HepG2 (cell line): Measurements from ENCODE around the gene LNPK. TPM values are rescaled to one million over a fixed set of nuclear protein-coding genes. Genes with fewer than 3 reads are reported as not detected.
A peak's percentile ranks its signal among the peaks of the same experiment; 100 is the strongest.

Source experiments
- GATA4 ChIP-seq: sonication (generic); IDR thresholded peaks from 2 replicates; pipeline ENCODE4 v1.6.1; 2016; ENCODE audit warnings: antibody characterized with exemption, low read depth, borderline replicate concordance
- GZF1 ChIP-seq: sonication (generic); formaldehyde crosslinking; IDR thresholded peaks from 2 replicates; pipeline ENCODE4 v1.5.1; 2020; ENCODE audit warnings: mild to moderate bottlenecking, missing genetic modification reagents
- HIVEP1 ChIP-seq: sonication (generic); formaldehyde crosslinking; IDR thresholded peaks from 2 replicates; pipeline ENCODE4 v1.4.0; 2020; ENCODE audit warnings: mild to moderate bottlenecking, missing genetic modification reagents
- HOXD1 ChIP-seq: sonication (generic); formaldehyde crosslinking; IDR thresholded peaks from 2 replicates; pipeline ENCODE4 v1.5.0; 2020; ENCODE audit warnings: missing genetic modification reagents
- IKZF1 ChIP-seq: fragments of 450-650 bp; IDR thresholded peaks from 2 replicates; pipeline ENCODE4 v1.7.1; 2016
- KDM3A ChIP-seq: IDR thresholded peaks from 2 replicates; pipeline ENCODE4 v1.6.1; 2018; ENCODE audit warnings: low read depth, missing compliant biosample characterization
- MEF2D ChIP-seq: sonication (generic); formaldehyde crosslinking; IDR thresholded peaks from 2 replicates; pipeline ENCODE4 v1.5.1; 2020; ENCODE audit warnings: mild to moderate bottlenecking, missing genetic modification reagents
- TEAD3 ChIP-seq: optimal IDR thresholded peaks from 2 replicates; pipeline ENCODE3; 2016; ENCODE audit warnings: borderline replicate concordance
- ZBTB3 ChIP-seq: sonication (generic); formaldehyde crosslinking; IDR thresholded peaks from 2 replicates; pipeline ENCODE4 v1.4.0; 2020; ENCODE audit warnings: low read depth, mild to moderate bottlenecking, moderate library complexity, missing genetic modification reagents, borderline replicate concordance
- ZNF24 ChIP-seq: fragments of 450-650 bp; IDR thresholded peaks from 2 replicates; pipeline ENCODE4 v1.6.1; 2017; ENCODE audit warnings: antibody characterized with exemption, mild to moderate bottlenecking
- ZNF253 ChIP-seq: sonication (generic); formaldehyde crosslinking; IDR thresholded peaks from 2 replicates; pipeline ENCODE4 v1.8.0; 2022; ENCODE audit warnings: mild to moderate bottlenecking, missing genetic modification reagents, borderline replicate concordance
- ZNF256 ChIP-seq: sonication (generic); formaldehyde crosslinking; conservative IDR thresholded peaks from 2 replicates; pipeline ENCODE4 v1.4.0; 2020; ENCODE audit warnings: missing genetic modification reagents
- polyA plus RNA-seq, 8 experiments: library from polyadenylated mRNA; depleted of rRNA in 3 of 8; stranded (reverse) in 7 of 8; unstranded in 1 of 8; fragments of >200 nt; fragmentation: Illumina TruSeq in 4 of 8; extraction: Trizol in 4 of 8; gene quantifications; 2 replicates each; pipeline versions ENCODE4 v1.2.1 to v1.2.3, GENCODE V29; 2011 to 2016; ENCODE audit warnings: low read depth in 4 of 8, missing spikeins in 1 of 8, mixed read lengths in 1 of 8; ENCODE audit not compliant: insufficient read depth in 1 of 8
- total RNA-seq, 5 experiments: library from RNA; depleted of rRNA; stranded (reverse); fragments of >200 nt; fragmentation: Illumina TruSeq; extraction: Trizol; gene quantifications; 2 replicates each; pipeline ENCODE4 v1.2.3, GENCODE V29; 2016; ENCODE audit warnings: low read depth in 1 of 5
- TF ChIP-seq, protein P1 (sequence below): sonication (generic); formaldehyde crosslinking; IDR thresholded peaks from 2 replicates; pipeline ENCODE4 v1.8.1; 2022; ENCODE audit warnings: mild to moderate bottlenecking, missing genetic modification reagents
- TF ChIP-seq, protein P2 (sequence below): sonication (generic); formaldehyde crosslinking; IDR thresholded peaks from 2 replicates; pipeline ENCODE4 v1.8.1; 2022; ENCODE audit warnings: low read depth, mild to moderate bottlenecking, missing genetic modification reagents
- TF ChIP-seq, protein P3 (sequence below): sonication (generic); formaldehyde crosslinking; IDR thresholded peaks from 2 replicates; pipeline ENCODE4 v1.4.0; 2020; ENCODE audit warnings: missing genetic modification reagents

Gene LNPK
- total and polyA plus RNA-seq, 2 of the 13 experiments (the other 11 are each of a cell fraction or from before 2014, with no cell fraction given): 25.4 to 26.1 TPM

DNA sequence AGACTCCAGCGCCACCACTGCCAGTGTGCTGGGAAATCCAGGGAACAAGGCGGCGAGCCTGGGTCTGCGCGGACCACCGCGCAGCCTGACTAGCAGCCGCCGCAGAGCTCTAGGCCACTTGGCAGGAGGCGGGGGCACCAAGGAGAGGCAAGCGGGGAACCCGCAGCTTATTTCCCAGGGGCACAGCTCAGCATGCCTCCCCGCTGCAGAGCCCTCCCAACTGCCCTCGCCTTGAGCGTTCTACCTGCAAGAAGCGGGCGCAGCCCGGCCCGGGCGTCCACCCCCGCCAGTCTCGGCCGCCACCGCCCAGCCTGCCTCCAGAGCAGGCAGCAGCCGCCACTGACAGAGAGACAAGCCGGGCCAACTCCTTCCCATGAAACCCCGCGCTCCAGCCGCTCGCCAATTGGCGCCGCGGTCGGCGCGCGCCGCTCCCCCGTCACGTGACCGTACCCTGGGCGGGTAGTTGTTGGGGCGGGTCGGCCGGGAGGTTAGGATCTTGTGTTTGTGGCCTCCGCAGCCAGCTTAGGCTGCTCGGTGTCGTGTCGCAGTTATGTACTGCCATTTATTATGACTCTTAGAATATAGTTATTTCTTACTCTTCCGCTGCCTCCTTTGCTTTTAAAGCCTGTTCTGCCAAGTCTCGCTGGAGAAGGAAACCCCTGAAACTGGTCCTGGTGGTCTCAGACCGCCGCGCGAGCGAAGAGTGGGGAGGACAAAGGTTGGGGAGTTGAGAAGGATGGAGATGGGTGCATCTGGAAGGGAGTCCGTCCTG, at the start of gene LNPK (continued):
- no peak for TF ChIP-seq IKZF1
- TF ChIP-seq ZBTB3 (CRISPR knock-in tag): no peak
- TF ChIP-seq ZNF256 (CRISPR knock-in tag): no peak
- peak; percentile 26; the same call in 1 of the 2 replicates for TF ChIP-seq MEF2D (CRISPR knock-in tag)
- TF ChIP-seq, protein P1, sequence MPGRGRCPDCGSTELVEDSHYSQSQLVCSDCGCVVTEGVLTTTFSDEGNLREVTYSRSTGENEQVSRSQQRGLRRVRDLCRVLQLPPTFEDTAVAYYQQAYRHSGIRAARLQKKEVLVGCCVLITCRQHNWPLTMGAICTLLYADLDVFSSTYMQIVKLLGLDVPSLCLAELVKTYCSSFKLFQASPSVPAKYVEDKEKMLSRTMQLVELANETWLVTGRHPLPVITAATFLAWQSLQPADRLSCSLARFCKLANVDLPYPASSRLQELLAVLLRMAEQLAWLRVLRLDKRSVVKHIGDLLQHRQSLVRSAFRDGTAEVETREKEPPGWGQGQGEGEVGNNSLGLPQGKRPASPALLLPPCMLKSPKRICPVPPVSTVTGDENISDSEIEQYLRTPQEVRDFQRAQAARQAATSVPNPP (CRISPR knock-in tag): peak; percentile 37; the same call in 1 of the 2 replicates
- no peak for TF ChIP-seq ZNF24
- TF ChIP-seq KDM3A (CRISPR knock-in tag): 0 out of 2 replicates have a peak, but pooled peaks have one; percentile 57
- TF ChIP-seq, protein P2, sequence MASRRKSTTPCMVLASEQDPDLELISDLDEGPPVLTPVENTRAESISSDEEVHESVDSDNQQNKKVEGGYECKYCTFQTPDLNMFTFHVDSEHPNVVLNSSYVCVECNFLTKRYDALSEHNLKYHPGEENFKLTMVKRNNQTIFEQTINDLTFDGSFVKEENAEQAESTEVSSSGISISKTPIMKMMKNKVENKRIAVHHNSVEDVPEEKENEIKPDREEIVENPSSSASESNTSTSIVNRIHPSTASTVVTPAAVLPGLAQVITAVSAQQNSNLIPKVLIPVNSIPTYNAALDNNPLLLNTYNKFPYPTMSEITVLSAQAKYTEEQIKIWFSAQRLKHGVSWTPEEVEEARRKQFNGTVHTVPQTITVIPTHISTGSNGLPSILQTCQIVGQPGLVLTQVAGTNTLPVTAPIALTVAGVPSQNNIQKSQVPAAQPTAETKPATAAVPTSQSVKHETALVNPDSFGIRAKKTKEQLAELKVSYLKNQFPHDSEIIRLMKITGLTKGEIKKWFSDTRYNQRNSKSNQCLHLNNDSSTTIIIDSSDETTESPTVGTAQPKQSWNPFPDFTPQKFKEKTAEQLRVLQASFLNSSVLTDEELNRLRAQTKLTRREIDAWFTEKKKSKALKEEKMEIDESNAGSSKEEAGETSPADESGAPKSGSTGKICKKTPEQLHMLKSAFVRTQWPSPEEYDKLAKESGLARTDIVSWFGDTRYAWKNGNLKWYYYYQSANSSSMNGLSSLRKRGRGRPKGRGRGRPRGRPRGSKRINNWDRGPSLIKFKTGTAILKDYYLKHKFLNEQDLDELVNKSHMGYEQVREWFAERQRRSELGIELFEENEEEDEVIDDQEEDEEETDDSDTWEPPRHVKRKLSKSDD (CRISPR knock-in tag): peak; percentile 25; the same call in 1 of the 2 replicates
- TF ChIP-seq, protein P3, sequence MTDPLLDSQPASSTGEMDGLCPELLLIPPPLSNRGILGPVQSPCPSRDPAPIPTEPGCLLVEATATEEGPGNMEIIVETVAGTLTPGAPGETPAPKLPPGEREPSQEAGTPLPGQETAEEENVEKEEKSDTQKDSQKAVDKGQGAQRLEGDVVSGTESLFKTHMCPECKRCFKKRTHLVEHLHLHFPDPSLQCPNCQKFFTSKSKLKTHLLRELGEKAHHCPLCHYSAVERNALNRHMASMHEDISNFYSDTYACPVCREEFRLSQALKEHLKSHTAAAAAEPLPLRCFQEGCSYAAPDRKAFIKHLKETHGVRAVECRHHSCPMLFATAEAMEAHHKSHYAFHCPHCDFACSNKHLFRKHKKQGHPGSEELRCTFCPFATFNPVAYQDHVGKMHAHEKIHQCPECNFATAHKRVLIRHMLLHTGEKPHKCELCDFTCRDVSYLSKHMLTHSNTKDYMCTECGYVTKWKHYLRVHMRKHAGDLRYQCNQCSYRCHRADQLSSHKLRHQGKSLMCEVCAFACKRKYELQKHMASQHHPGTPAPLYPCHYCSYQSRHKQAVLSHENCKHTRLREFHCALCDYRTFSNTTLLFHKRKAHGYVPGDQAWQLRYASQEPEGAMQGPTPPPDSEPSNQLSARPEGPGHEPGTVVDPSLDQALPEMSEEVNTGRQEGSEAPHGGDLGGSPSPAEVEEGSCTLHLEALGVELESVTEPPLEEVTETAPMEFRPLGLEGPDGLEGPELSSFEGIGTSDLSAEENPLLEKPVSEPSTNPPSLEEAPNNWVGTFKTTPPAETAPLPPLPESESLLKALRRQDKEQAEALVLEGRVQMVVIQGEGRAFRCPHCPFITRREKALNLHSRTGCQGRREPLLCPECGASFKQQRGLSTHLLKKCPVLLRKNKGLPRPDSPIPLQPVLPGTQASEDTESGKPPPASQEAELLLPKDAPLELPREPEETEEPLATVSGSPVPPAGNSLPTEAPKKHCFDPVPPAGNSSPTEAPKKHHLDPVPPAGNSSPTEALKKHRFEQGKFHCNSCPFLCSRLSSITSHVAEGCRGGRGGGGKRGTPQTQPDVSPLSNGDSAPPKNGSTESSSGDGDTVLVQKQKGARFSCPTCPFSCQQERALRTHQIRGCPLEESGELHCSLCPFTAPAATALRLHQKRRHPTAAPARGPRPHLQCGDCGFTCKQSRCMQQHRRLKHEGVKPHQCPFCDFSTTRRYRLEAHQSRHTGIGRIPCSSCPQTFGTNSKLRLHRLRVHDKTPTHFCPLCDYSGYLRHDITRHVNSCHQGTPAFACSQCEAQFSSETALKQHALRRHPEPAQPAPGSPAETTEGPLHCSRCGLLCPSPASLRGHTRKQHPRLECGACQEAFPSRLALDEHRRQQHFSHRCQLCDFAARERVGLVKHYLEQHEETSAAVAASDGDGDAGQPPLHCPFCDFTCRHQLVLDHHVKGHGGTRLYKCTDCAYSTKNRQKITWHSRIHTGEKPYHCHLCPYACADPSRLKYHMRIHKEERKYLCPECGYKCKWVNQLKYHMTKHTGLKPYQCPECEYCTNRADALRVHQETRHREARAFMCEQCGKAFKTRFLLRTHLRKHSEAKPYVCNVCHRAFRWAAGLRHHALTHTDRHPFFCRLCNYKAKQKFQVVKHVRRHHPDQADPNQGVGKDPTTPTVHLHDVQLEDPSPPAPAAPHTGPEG (CRISPR knock-in tag): peak; percentile 45; the same call in 1 of the 2 replicates
- peak; percentile 83; the same call in 1 of the 2 replicates for TF ChIP-seq HIVEP1 (CRISPR knock-in tag)
- TF ChIP-seq TEAD3: no peak
- TF ChIP-seq GZF1 (CRISPR knock-in tag): no peak
- peak; percentile 69; the same call in 1 of the 2 replicates for TF ChIP-seq GATA4
- no peak for TF ChIP-seq ZNF253 (CRISPR knock-in tag)
- TF ChIP-seq HOXD1: no peak
